HL-60 (cell line): ENCODE measurements around the gene SORCS2.

Experiments
- DNase-seq, 2 experiments: peaks; one replicate each; pipeline ENCODE4 v3.0.0-alpha.2; 2010 to 2020; ENCODE audit warnings: low read depth in 1 of 2, low spot score in 1 of 2
- H3K27ac ChIP-seq: fragments of 250-450 bp; sonication (Bioruptor Pico); replicated peaks from 2 replicates; pipeline ENCODE4 v1.5.1; 2020; ENCODE audit warnings: mild to moderate bottlenecking, moderate library complexity
- H3K27me3 ChIP-seq: fragments of 250-450 bp; sonication (Bioruptor Pico); 2 replicates; pipeline ENCODE4 v1.5.1; 2021; ENCODE audit warnings: mild to moderate bottlenecking, moderate library complexity; ENCODE audit not compliant: insufficient read depth, poor library complexity, severe bottlenecking
- H3K4me3 ChIP-seq: replicated peaks from 2 replicates; pipeline ENCODE4 v1.5.1; 2011; ENCODE audit warnings: mild to moderate bottlenecking, control low read depth, low read length; ENCODE audit not compliant: insufficient read depth
- GABPA ChIP-seq: IDR thresholded peaks from 2 replicates; pipeline ENCODE4 v1.6.1; 2012; ENCODE audit warnings: low read depth
- POLR2AphosphoS5 ChIP-seq: IDR thresholded peaks from 2 replicates; pipeline ENCODE4 v1.6.1; 2012; ENCODE audit warnings: low read depth
- SPI1 ChIP-seq: IDR thresholded peaks from 2 replicates; pipeline ENCODE4 v1.6.1; 2012; ENCODE audit warnings: low read depth, mild to moderate bottlenecking, borderline replicate concordance
- TF ChIP-seq, protein P1 (sequence below): IDR thresholded peaks from 2 replicates; pipeline ENCODE4 v1.6.1; 2012; ENCODE audit warnings: low read depth; ENCODE audit not compliant: insufficient replicate concordance
- TF ChIP-seq, protein P2 (sequence below): IDR thresholded peaks from one replicate; pipeline ENCODE4 v1.5.1; 2011; ENCODE audit warnings: low read length, control low read depth, inconsistent platforms; ENCODE audit not compliant: insufficient read depth

Gene SORCS2

DNA sequence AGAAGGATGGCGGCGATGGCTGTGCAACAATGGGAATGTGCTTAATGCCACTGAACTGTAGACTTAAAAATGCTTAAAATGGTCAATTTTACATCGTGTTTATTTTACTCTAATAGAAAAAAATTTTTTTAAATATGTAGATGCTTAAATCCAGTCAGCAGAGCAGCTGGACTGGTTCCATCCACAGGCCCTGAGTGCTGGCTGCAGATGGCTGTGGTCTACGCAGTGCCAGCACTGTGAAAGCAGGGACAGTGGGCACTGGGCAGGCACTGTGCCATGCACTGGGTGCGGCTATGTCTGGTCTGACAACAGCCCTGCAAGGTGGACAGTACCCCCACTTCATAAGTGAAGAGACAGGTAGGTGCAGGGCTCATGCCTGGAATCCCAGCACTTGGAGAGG lies 572.1 kb downstream of the SORCS2 start:
- no peak for DNase-seq
- H3K27me3 ChIP-seq, result peaks cover 8% of the 10 kb centered on the region
- no peak overlapping the region for H3K4me3 ChIP-seq
- H3K27ac ChIP-seq, result no peak overlapping the region
- TF ChIP-seq, protein P1, sequence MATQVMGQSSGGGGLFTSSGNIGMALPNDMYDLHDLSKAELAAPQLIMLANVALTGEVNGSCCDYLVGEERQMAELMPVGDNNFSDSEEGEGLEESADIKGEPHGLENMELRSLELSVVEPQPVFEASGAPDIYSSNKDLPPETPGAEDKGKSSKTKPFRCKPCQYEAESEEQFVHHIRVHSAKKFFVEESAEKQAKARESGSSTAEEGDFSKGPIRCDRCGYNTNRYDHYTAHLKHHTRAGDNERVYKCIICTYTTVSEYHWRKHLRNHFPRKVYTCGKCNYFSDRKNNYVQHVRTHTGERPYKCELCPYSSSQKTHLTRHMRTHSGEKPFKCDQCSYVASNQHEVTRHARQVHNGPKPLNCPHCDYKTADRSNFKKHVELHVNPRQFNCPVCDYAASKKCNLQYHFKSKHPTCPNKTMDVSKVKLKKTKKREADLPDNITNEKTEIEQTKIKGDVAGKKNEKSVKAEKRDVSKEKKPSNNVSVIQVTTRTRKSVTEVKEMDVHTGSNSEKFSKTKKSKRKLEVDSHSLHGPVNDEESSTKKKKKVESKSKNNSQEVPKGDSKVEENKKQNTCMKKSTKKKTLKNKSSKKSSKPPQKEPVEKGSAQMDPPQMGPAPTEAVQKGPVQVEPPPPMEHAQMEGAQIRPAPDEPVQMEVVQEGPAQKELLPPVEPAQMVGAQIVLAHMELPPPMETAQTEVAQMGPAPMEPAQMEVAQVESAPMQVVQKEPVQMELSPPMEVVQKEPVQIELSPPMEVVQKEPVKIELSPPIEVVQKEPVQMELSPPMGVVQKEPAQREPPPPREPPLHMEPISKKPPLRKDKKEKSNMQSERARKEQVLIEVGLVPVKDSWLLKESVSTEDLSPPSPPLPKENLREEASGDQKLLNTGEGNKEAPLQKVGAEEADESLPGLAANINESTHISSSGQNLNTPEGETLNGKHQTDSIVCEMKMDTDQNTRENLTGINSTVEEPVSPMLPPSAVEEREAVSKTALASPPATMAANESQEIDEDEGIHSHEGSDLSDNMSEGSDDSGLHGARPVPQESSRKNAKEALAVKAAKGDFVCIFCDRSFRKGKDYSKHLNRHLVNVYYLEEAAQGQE, result no peak
- no peak for TF ChIP-seq GABPA
- no peak for TF ChIP-seq SPI1
- no peak for TF ChIP-seq POLR2AphosphoS5
- TF ChIP-seq, protein P2, sequence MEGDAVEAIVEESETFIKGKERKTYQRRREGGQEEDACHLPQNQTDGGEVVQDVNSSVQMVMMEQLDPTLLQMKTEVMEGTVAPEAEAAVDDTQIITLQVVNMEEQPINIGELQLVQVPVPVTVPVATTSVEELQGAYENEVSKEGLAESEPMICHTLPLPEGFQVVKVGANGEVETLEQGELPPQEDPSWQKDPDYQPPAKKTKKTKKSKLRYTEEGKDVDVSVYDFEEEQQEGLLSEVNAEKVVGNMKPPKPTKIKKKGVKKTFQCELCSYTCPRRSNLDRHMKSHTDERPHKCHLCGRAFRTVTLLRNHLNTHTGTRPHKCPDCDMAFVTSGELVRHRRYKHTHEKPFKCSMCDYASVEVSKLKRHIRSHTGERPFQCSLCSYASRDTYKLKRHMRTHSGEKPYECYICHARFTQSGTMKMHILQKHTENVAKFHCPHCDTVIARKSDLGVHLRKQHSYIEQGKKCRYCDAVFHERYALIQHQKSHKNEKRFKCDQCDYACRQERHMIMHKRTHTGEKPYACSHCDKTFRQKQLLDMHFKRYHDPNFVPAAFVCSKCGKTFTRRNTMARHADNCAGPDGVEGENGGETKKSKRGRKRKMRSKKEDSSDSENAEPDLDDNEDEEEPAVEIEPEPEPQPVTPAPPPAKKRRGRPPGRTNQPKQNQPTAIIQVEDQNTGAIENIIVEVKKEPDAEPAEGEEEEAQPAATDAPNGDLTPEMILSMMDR, result no peak

DNA sequence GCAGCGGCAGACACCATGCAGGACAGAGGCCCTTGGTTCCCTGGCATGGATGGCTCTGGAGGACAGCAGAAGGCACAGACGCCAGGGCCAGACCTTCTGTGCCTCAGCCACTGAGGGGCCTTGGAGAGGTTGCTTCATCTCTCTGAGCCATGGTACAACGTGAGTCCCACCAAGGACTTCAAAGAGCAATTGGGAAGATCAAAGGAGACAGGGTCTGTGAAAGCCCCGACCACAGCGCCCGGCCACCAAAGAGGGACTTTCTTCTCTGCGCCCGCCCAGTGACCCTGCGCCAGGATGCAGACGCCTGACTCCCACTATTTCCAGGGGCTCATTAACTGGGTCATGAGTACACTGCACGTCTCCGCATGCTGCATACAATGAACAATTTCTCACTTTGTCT lies 573.3 kb downstream of the SORCS2 start:
- Histone ChIP-seq H3K27me3 (peaks cover 8% of the 10 kb centered on the region), H3K27ac (no peak overlapping the region), H3K4me3 (no peak overlapping the region)
- DNase-seq, result no peak
- TF ChIP-seq GABPA, result no peak
- TF ChIP-seq, protein P1, result no peak
- TF ChIP-seq, protein P2, result no peak
- no peak for TF ChIP-seq POLR2AphosphoS5
- no peak for TF ChIP-seq SPI1

DNA sequence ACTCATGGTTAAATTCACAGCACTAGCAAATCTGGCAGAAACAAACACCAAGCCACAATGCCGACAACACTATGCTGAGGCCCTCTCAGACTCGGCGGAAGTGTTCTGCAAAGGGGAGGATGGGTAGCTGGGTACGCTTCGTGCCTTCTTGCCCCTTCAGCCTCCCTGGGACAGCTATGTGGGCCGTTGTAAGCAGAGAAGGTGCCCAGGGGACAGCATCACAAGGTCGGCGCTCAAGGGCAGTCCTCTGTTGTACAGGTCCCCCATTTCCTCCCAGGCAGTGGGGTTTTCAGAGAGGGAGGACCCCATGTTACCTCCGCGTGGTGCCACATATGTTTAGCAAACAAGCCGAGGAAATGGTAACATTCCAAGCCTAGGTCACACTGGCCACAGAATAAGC lies 573.7 kb downstream of the SORCS2 start:
- TF ChIP-seq GABPA, result no peak
- TF ChIP-seq POLR2AphosphoS5, result no peak
- TF ChIP-seq, protein P1, result no peak
- TF ChIP-seq, protein P2, result no peak
- H3K27ac ChIP-seq, result no peak overlapping the region
- H3K27me3 ChIP-seq, result peaks cover 8% of the 10 kb centered on the region
- no peak for DNase-seq
- no peak overlapping the region for H3K4me3 ChIP-seq
